Measurements from ENCODE around the gene METRNL.

The METRNL gene

DNA sequence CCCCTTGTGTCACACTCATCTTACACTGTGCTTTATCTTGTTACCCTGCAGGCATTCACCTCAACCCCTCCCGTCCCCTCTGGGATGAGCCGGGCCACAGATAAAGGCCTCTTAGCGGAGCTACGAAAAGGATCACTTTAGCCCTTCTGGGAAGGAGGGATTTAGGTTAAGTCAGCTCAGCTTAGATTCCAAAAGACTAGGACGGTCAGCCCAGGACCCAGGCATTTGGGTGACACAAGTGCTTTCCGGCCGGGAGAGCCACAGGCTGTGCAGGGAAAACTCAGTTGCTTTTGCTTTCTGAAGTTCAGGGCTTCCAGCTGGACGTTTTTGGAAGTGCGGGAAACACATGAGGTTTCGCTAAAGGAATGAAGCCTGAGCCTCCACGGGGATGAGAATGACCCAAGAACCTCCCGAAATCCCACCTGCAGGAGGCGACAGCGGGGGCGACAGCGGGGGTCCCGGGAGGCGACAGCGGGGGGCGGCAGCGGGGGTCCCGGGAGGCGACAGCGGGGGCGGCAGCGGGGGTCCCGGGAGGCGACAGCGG lies 11.6 kb upstream of the METRNL start:
- no peak for DNase-seq

DNA sequence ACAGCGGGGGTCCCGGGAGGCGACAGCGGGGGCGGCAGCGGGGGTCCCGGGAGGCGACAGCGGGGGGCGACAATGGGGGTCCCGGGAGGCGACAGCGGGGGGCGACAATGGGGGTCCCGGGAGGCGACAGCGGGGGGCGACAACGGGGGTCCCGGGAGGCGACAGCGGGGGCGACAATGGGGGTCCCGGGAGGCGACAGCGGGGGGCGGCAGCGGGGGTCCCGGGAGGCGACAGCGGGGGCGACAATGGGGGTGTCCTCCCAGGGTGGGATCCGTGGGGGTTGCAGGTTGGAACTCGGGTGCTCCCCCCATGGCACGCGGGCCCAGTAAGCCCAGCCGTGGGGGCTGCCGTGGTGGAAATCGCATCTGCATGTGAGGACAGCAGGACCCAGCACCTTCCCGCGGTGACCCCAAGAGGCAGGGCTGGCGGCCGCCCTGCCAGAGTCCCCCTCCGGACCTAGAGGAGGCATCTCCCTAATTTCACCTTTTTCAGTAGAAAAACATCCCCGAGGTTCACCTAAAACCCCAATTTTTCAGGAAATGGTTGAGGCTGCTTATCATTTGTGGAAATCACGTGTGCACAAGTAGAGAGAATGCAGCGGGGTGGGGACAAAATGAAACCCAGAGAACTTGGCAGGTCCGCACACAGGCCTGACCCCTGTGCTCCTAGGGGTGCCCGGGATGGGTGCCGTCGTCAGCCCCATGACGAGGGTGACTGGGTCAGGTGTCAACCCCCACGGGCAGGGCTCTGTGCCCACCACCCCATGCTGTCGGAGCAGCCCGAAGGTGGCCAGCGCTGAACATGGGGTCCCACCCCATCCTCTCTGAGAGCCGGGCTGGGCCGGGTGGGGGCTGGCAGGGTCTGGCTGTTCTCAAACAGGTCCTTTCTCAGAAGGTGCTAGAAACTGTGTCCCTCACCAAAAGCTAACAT lies 10.5 kb upstream of the METRNL start:
- DNase-seq: no peak

DNA sequence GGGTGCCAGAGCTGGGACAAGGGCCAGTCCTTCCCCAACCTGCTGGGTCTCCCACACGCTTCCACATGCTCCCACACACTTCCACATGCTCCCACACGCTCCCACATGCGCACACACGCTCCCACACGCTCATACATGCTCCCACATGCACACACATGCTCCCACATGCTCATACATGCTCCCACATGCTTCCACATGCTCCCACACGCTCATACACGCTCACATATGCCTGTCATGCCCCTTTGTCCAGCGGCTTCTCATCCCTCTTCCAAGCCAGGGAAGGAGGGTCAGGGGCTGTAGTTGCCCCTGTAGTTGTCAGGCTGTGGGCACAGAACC lies 9.9 kb upstream of the METRNL start:
- no peak for DNase-seq

DNA sequence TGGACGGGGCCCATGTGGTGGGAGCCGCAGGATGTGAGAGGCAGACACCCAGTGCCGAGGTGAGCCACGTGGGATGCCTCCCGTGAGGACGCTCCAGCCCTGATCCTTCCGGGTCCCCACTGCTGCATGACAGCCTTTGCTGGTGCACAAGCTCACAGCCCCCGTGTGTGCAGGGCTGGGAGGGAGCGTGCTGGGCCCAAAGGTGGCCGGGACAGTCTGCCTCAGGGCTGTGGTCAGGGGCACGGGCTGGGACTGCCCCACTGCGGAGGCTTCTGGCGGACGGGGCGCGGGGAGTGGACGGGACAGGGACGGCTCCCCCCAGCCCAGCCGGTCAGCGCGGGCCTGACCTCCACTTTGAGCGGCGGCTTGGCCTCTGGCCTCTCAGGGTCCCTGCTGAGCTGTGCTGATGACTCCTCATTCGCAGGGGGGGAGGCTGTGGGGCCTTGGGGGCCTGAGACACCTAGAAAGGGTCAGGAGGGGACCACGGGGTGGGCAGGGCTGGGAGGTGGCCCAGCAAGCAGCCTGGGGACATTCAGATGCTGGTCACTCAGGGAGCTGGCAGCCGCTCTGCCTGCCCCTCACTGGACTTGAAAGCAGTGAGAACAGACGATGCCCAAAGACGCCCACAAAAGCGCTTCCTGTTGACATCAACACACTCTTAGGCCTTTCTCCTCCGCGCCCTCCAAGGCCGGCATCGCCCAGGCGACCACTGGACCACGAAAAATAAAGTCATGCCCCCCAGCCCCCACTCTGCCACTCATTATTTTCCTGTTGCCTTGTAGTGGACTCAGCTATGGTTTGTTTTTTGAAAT lies 9.3 kb upstream of the METRNL start:
- DNase-seq: no peak

DNA sequence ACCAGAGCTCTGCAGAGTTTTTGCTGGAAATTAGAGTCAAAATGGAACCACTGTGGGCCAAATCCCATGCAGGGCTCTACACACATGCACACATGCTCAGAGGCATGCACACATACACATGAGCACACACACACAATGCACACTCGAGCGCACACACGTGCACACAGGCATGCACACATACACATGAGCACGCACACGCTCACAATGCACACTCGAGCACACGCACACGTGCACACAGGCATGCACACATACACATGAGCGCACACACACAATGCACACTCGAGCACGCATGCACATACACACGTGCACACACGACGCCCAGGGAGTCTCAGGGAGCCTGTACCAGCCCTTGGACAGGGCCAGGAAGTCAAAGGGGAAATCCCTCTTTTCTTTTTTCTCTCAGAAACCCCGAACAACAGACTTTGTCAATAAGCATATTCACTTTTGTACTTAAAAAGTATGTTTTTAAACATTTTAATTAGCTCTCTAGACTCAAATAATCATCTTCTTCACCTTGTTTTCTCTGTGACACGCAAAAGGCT lies 8.5 kb upstream of the METRNL start:
- no peak for DNase-seq

DNA sequence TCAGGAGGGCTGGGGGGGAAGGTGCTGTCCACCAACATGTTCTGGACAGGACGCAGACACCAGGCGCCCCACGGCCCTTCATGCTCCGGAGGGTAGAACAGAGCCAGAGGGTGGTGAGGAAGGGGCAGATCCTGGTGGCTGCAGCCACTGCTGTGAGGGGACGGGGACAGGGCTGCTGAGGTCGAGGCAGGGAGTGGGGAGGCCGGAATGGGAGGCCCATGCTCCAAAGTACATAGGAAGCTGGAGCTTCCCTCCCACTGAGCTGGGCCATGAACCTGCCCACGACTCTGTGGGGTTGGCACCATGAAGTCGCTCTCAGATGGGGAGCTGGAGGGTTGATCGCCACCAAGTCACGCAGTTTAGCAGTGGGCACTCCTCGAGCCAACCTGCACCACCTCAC lies 8.0 kb upstream of the METRNL start:
- DNase-seq: no peak

DNA sequence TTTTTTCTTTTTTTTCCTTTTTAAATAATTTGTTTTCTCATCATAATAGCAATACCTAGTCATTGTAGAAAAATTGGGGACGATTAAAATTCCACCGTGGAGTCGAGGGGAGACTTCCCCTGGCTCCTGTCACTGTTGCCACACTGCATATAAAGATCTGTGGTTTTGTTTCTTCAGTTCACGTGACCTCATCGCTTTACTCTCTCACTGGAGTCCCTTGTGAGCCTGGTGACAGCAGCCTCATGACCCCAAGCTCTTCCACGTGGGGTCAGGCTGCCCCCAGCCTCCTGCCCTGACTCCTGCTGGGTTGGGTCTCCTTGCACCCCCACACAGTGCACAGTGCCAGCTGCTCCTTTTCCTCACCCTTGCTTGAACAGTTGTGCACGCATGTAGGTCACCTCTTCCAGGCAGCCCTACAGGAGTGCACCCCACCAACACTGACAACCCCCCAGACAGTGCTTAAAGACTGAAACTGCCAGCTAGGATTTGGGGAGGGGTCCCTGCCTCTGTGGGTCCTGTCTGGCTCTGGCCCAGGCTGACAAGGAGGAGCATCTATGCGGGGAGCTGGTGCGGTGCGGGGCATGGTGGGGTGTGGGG lies 7.3 kb upstream of the METRNL start:
- no peak for DNase-seq

DNA sequence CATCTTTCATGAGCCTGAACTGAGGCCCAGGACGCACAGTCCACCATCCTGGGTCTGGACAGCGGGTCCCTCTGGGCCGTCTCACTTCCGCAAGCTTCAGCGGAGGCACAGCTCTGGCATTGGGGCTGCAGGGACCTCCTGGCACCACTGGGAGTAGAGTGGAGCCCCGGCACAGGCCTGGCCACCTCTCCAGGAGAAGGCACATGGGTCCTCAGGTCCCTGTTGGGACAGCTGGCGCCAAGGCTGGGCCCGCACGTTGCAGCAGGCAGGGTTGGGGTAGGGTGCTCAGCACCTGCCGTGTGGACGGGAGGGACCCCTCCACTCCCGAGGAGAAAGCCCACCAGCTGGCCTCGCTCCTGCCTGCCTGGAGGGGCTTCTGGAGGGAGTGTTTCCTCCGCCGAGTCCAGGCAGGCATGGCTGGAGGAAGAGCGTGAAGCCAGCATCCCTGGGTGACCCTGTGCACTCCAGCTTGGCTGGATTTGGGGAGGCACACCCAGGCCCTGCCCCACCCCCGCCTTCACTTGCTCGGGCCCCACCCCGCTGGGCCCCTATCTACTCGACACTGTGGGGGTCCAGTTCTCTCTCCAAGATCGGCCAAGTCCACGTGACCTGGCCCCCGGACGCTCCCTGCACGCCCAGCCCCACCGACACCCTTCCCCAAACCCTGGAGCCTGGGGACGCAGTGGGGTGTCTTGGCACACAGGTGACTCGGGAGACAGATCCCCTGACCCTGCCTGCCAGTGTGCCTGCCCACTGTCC lies 6.6 kb upstream of the METRNL start:
- no peak for DNase-seq

DNA sequence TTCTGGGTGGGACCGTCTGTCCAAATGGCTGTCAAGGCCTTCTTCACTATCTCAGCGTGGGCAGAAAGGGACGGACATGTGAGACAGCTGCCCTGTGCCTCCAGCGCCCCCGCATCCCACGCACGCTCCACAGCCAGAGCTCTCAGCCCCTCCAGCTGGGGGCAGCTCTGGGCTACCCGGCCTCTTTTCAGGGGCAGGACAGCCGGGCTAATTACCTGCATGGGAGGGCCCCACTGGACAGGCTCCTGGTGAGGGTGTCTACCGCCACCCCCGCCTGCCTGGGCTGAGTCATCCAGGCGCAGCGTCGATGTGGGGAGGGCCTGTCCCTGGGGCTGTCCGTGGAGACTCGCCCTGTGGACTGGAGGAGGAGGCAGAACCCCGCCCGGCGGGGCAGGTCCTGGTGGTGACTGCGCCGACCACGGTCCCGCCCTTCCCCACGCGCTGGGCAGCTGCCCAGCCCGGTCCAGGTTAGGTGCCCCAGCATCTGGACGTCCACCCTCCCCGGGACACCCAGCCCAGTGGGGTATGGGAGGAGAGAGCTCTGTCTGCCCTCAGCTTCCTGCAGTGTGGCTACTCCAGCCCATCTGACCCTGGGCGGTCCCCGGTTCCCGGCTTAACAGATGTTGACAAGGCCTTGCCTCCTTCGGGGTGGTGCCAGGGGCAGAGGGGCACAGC lies 5.9 kb upstream of the METRNL start:
- DNase-seq: no peak

DNA sequence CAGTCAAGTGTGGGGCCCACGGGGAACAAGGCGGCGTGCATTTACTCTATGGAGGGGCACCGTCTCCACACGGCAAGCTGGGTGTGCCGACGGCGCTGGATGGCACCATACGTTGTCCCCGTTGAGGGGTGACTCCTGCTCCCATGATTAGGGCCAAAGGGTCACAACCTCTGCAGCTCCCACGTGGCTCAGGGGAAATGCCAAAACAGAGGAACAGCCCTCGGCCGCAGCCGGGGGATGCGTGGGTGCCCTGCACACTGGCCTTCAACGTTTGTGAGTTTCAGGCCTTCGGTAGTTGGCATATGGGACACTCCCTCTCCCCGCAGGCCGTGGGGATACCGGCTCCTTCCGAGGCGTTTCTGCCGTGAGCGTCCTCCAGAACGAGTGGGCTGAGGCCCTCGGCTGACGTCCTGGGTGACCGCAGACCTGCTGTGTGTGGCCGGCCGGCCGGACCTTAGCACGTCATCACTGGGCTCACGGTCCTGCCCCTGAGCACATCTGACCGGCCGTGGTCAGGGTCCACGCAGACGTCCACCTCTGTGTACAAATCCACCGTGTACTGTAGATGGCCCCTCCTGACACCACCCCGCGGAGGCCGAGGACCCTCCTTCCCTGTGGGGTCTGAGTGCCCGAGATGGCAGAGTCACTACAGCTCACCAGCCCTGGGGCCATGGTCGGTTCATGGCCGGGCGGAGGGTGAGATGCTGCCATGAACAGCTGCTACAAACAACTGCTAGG lies 4.8 kb upstream of the METRNL start:
- no peak for DNase-seq

DNA sequence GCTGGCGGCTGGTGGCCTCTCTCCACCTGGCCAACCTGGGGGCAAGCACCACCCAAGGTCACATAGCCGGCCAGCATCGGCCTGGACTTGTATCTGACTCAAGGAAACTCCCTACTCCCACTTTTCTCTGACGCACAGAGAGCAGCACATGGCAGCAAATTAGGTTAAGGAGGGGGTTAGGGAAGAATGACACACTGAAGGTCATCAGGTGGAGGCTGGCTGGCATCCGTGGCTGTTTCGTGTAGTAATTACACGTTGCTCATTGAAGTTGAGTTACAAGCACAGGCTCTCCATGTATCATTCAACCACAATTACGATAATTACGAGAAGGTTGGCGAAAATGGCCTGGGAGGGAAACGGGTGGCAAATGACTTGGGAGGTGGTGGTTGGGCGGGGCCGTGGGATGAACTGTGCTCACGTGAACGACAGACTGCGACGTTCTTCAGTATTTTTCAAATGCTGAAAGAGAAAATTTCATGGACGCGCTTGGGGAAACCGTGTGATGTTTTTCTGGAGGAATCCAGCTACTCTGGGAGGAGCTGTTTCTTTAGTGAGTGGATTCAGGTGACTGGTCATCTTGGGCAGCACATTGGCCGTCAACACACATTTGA lies 4.0 kb upstream of the METRNL start:
- DNase-seq: no peak

DNA sequence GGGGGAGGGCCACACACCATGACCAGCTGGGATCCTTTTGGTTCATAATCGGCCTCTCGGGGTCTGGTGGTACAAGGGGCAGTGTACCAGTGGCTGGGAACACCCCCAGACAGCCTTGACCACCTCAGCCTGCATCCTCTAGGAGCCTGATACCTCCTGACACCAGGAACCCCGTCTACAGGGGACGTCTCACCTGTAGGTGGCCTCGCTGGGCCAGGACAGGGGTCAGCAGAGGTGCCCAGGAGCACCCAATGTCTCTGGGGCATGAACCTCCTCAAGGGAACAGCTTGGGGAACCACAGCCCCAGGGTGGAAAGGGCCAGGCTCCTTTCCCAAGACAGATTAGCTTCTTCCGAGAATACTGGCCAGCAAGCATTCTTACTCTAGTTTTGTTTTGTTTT lies 2.5 kb upstream of the METRNL start:
- DNase-seq: no peak

DNA sequence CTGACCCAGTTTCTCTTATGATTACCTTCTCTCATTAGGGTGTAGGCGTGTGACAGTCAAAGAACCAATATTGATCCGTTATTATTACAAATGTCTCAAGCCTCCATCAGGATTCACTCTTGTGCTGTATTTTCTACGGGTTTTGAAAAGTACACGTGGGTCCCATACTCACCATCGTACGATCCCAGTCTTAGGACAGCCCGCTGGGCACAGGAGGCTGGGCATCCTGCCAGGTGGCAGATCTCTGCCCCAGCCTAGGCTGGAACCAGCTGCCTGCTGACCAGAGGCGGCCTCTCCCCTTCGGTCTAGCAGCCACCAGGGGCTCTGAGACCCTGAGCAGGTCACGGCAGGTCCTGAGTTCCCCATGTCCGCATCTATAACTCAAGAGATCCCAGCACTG lies 2.0 kb upstream of the METRNL start:
- no peak for DNase-seq

DNA sequence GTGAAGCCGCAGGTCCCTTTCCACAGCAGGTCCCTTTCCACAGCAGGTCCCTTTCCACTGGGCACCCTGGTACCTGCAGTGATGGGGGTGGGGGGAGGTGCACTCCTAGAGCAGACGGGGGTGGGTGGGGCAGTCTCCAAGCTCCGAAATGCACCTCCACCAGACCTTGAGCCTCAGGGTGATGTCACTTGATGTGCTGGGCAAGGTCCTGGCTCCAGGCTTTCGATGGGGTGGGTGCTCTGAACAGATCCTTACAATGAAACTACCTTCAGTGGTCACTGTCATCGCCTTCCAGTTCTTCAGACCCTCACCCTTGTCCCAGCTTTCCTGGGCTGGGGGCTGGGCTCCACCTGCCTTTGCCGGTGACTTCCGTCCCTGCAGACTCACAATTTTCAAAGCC lies 1.5 kb upstream of the METRNL start:
- no peak for DNase-seq

DNA sequence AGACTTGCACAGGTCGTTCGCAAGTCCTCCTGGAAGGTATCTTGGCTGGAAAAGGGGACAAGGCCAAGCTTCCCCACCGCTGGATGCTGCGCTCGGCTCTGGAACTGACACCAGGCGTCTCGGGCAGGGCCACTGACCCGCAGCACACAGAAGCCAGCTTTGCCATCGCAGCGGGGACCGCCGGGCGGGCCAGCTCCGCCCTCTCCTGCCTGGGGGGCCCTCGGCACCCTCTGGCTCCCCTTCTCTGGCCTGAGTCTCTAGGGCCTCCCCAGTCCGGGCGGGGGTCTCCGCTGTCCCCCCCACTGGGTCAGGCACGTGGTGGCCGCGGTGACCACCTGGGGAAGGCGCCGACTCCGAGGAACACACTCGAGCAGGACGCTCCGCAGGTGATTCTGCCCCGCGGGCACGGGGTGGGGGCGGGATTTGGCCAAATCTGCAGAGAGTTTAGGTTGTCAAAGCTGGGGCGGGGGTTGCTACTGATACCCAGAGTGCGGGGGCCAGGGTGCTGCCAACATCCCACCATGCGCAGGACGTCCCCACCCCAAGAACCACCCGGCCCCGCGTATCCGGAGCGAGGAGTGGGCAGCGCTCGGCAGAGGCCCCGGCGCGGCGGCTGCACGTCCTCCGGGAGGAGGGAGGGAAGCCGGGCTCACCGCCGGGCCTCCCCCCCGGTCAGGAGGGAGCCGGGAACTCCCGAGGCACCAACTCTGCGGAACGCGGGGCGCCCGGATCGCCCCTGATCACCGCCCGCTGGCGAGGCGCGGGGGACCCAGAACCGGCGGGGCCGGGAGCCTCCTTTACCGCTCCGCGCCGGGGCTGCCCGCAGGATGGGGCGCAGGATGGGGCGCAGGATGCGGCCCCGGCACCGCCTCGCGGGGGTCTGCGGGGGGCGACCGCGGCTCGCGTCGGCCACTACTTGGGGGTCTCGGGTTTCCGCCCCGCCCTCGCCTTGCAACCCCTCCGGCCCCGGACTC lies 744 bp upstream of the METRNL start:
- DNase-seq: no peak

DNA sequence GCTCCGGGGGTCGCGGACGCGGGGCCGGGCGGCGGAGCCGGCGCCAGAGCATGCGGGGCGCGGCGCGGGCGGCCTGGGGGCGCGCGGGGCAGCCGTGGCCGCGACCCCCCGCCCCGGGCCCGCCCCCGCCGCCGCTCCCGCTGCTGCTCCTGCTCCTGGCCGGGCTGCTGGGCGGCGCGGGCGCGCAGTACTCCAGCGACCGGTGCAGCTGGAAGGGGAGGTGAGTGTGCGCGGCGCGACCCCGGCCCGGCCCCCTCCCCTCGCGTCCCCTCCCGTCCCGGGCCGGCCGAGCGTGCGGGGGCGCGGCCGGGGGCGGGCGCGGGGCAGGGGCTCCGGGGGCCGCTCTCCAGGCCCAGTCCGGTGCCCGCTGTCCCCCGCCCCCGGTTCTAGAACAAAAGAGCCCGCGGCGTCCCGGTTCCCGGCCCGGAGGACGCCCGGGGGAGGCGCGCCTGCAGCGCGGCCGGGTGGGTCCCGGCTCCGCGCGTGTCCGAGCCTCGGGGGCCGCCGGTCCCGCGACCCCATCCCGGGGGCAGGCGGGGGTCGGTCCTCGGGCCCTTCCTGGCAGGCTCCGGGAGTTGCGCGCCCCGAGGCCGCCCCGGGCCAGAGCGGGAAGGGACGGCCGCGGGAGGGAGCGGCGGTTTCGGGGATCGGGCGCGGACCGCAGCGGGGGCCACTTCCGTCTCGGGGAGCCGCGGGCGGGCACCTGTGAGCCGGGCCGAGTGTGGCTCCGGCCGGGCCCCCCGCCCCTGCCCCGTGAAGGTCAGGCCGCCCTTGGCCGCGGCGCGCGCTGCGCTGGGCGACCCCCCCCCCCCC lies 563 bp downstream of the METRNL start:
- no peak for DNase-seq

DNA sequence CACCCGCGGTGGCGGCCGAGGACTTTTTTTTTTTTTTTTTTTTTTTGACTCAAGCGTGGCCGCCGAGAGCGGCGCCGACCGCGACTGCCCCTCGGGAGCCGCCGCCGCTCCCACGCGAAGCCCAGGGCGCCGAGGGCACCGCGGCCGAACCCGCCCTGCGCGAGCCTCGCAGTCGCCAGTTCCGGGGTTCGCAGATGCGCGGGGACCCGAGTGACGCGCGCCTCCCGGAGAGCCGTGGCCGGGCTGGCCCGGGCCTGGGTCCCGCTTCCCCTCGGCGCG lies 1.1 kb downstream of the METRNL start:
- no peak for DNase-seq

DNA sequence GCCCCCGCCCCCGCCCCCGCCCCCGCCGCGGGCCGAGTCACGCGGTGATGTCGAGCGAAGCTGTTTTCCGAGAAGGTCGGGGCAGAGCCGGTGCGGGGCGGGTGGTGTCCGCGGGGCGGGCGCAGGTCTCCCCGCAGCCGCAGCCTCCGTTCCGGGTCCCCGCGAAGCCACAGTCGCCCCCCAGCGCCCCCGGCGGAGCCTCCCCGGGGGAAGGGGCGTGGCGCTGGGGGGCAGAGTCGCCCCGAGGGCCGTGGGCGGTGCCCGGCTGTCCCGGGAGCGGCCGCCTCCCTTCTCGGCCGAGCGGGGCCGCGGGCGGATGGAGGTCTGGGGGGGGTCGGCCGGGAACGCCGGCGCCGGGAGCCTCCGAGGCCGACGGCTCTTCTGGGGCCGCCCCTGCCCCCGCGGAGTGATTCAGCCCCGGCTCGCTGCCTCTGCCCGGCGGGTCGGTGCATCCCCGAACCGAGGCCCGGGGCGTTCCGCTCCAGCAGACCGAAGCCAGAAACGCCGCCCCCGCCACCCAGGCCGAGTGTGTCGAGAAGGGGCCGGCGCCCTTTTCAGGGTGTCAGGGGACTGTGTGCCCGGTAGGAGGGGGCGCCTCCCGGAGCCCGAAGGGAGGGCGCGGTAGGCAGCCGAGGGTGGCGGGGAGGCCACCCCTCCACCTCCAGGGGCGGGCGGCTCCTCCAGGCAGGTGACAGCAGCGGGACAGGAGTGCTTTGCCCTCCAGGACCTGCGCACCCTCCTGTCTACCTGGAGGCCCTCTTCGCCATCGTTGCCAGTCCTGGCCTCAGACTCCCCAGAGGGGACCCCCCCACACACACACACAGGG lies 1.7 kb downstream of the METRNL start:
- DNase-seq: no peak
